ENCODE measurements around the gene JMJD1C.
A peak's percentile ranks its signal among the peaks of the same experiment; 100 is the strongest.

Gene JMJD1C

GRCh38 chr10:63224241-63224640, 241.5 kb downstream of the JMJD1C start:
- no peak for DNase-seq (ENCODE audit: low read depth in 1 of 2, low spot score in 1 of 2)

DNA sequence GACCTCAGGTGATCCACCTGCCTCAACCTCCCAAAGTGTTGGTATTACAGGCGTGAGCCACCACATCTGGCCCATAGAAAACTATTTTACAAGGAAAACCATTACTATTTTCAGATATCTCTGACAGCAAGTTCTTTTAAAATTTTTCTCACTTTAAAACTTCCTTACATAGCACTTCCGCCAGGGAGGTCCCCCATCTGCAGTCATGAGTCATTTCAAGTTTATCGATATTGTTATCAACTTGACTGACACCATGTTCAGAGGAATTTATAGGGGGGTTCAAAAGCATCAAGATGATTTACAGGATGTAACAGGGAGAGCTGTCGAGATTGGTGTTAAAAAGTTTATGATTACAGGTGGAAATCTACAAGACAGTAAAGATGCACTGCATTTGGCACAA, 243.8 kb downstream of the JMJD1C start:
- DNase-seq (ENCODE audit: low read depth in 1 of 2, low spot score in 1 of 2) = no peak

DNA sequence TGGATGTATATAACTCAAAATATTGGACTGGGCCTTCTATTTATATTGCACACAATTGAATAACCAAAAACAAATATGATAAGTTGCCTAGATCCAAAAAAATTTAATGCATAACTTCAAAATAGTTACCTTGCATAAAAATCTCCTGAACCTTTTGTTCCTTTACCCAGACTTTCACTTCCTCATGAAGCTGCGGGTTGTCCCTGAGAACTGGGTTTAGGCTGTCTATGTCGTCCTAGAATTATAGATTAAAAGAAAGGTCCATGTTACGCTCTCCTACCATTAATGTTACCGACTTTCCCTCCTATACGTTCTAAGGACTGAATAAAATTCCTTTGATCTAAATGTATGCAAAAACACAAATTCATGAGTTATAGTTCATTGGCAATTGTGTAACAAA, 246.0 kb downstream of the JMJD1C start:
- DNase-seq (ENCODE audit: low read depth in 1 of 2, low spot score in 1 of 2) = no peak

DNA sequence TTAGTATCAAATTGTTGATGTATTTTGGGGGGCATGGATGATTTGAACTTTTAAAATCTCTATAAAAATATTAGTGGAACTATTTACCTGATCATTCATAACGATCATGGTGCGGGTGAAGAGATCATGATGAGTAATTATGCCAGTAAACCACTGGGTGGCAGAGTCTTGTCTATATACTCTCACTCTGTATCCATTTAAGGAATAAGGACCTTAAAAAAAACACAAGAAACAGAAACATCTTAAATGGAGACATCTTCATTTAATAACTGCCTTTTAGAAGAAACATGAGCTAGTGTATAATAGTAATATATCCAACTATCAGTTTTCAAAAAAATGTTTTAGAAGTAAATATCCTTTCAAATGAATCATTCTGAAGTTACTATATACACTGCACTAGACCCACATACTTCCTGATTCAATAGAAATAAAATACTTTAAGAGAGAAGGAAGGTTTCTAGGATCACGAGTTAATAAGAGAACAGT, 248.6 kb downstream of the JMJD1C start:
- DNase-seq (ENCODE audit: low read depth in 1 of 2, low spot score in 1 of 2) = no peak

GRCh38 chr10:63214571-63214970, 251.2 kb downstream of the JMJD1C start:
- no peak for DNase-seq (ENCODE audit: low read depth in 1 of 2, low spot score in 1 of 2)

- no peak for DNase-seq (ENCODE audit: low read depth in 1 of 2, low spot score in 1 of 2)
Observed at GRCh38 chr10:63213489-63213888, 252.3 kb downstream of the JMJD1C start.

DNA sequence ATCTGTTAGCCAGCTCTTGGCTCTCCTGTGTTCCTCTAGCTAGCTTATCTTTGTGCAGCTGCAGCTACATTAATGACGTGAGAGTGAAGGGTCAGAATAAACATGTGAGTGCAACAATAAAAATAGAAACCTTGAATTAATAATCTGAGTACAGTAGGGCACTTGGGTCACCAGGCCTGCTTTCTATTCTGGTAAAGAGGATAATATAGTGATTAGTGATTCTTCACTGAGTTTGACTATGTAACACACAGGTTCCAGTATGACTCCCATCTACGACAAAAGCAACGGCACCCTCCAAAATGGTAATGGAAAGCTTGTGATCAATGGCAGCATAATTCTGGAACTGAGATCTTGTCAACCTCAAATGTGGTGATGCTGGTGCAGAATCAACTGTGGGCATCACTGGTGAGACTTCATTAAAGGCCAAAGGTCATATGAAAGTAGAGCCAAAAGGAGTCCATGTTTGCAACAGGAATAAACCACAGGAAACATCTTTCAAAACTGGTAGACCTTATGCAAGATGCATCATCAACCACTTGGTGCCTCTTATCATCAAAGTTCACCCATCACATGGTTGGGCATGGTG, 255.1 kb downstream of the JMJD1C start:
- DNase-seq (ENCODE audit: low read depth in 1 of 2, low spot score in 1 of 2) = no peak

DNA sequence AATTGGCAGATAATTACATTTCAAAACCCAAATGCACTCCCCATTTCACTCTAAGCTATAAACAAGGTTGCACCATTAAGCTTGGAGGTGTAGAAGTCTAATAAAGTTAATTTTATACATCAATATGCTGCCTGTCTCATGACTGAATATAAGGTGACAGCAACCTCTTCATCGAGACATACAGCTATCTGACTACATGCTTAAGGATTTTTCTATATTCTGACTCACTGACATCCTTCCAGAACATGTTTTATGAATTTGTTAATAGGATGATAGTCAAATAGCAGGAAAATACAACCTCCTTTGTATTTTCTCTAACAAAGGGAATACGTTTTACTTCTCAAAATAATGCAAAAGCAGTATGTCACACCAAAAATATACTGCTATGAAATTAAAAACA, 256.1 kb downstream of the JMJD1C start:
- DNase-seq (ENCODE audit: low read depth in 1 of 2, low spot score in 1 of 2) = no peak

DNA sequence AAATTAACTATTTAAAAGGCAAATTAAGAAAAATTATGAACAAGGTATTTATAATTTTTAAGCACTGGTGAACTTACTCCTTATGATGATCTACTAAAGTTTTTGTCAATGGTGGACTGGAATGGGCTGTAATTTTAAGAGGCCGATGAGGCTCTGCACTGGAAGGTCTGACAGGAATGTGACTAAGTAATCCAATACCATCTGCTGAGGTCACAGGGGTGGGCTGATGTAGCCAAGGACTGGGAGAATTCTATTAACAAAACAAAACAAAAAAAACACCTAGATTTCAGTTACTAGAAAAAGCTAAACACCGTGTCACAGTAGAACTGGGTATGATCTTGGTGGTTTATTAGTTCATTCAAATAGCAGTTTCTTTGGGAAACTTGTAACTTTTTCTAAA, 256.8 kb downstream of the JMJD1C start:
- DNase-seq (ENCODE audit: low read depth in 1 of 2, low spot score in 1 of 2) = no peak

DNA sequence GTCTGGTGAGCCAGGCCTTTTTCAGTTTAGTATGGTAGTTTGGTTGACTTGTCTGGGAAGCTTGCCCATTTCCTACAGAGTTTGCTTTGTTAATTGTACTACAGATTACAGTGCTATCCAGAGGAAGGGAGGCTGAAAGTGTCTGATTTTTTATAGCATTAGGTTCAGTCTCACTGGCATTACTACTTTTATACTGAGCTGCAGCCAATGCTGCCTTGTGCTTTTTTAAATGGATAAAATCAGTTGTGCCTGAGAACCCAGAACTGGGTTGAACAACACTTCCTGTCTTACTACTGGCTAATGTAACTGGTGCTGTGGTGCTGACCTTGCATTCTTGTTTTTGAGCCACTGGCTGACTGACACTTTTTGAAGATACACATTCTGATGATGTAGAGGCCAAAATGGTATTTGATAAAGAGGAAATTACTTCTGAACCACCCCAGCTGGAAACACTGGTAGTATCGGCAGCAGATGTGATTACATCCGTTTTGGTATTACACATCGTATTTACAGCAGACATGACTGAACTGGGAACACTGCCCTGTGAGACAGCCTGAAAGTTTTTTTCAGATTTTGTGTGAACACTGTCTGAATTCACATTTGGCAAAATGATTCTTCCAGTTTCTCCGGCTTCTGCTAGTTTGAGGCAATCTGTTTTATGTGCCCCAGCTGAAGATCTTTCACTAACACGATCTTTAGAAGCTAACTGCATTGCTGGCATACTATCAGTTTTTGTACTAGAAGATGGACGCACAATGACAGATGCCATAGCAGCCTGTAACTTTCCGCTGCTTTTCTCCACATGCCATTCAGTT, 258.6 kb downstream of the JMJD1C start:
- no peak for DNase-seq (ENCODE audit: low read depth in 1 of 2, low spot score in 1 of 2)

- no peak for DNase-seq (ENCODE audit: low read depth in 1 of 2, low spot score in 1 of 2)
Observed at GRCh38 chr10:63206576-63206975, 259.2 kb downstream of the JMJD1C start.

GRCh38 chr10:63205421-63205820, 260.4 kb downstream of the JMJD1C start:
- no peak for DNase-seq (ENCODE audit: low read depth in 1 of 2, low spot score in 1 of 2)

- DNase-seq (ENCODE audit: low read depth in 1 of 2, low spot score in 1 of 2) = no peak
Observed at GRCh38 chr10:63204667-63205391, 260.9 kb downstream of the JMJD1C start.

- no peak for DNase-seq (ENCODE audit: low read depth in 1 of 2, low spot score in 1 of 2)
Observed at GRCh38 chr10:63201118-63201517, 264.7 kb downstream of the JMJD1C start.

DNA sequence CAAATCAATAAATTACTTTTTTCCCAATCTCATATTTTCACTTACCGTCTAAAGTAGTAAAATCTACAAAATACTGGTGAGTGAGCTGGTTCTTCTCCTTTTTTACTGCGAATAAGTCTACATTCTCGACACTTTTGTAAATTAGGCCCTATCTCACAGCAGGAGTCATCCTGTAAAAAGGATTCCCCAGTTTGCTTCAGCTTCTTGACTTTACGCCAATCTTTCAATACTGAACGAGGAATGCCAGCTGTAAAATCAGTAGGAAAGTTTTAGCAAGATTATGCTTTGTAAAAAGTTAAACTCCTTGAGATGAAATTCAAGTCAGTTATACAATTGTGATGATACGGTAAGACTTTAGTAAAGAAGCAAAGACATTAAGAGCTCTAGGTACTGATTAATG, 265.3 kb downstream of the JMJD1C start:
- no peak for DNase-seq (ENCODE audit: low read depth in 1 of 2, low spot score in 1 of 2)

DNA sequence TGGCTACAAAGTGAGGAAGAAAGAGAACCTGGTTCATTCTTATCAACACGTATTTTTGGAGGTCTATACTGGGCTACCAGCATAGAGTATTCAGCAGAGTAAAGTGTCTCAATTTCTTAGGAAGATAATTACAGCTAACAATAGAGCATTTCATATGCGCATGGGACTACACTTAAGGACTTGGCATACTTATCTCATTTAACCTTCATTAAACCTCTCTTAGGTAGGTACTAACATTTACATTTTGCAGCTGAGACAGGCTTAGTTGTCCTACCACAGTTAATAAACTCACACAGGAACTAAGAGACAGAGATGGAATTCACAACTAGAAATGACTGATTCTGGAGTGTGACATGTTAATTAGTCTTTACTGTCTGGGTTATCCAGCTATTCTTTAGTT, 266.1 kb downstream of the JMJD1C start:
- DNase-seq (ENCODE audit: low read depth in 1 of 2, low spot score in 1 of 2) = no peak

GRCh38 chr10:63197344-63198092, 268.3 kb downstream of the JMJD1C start:
- DNase-seq (ENCODE audit: low read depth in 1 of 2, low spot score in 1 of 2) = no peak

DNA sequence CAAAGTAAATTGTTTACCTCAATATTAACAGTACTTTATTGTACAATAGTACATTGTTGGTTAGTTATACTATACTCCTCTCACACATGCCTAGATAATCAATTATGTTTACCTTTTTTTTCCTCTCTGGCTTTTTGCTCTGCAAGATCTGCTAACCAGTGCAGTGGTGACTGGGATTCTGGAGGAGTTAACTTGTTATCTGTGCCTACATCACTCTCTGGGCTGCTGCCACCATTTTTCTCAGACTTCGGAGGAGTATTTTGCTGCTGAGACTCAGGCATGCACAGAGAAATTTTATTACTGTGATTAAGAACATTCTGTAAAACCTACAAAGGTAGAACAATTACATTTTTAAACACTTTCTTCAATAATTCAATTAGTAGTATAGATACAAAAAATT, 273.0 kb downstream of the JMJD1C start:
- no peak for DNase-seq (ENCODE audit: low read depth in 1 of 2, low spot score in 1 of 2)

DNA sequence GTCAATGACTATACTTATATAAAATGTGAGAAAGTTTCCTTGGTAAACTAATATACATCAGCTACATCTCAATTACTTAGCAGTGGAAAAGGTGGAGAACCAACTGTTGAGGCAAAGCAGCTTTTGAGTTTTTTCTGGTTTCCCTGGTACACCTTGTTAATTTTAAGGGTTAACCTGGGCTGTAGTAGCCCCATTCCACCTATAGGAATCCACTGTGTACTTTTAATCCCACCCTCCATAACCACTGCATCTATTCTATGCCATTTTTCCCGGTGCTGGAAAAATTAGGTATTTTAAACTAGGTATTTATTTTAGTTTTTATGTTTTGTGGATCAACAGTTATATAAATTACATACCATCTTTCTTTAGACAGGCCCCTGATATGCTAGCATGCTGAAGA, 290.2 kb downstream of the JMJD1C start:
- no peak for DNase-seq (ENCODE audit: low read depth in 1 of 2, low spot score in 1 of 2)

- peak in 1 of 2 donors; percentile 5 for DNase-seq (ENCODE audit: low read depth in 1 of 2, low spot score in 1 of 2)
Observed at GRCh38 chr10:63173468-63174232, 292.1 kb downstream of the JMJD1C start.

GRCh38 chr10:63171926-63172325, 293.9 kb downstream of the JMJD1C start:
- no peak for DNase-seq (ENCODE audit: low read depth in 1 of 2, low spot score in 1 of 2)
